ENCODE data around the gene NECTIN3. TPM values are rescaled to one million over a fixed set of nuclear protein-coding genes. Genes with fewer than 3 reads are reported as not detected.

NECTIN3 gene
- total RNA-seq, 2 donors from 2014 or later, result 8.8 to 16.6 TPM

- Histone ChIP-seq H3K27ac (no peak overlapping the region), H3K4me3 (no peak overlapping the region), H3K4me1 (no peaks in the 10 kb centered on the region), H3K27me3 (no peaks in the 10 kb centered on the region), H3K9me3 (no peaks in the 10 kb centered on the region), H3K36me3 (no peaks in the 10 kb centered on the region)
- no peak for DNase-seq (ENCODE audit: low spot score)
- no peak for TF ChIP-seq CTCF (IDR thresholded peaks at IDR 0.05)
These were observed 20.3 kb upstream of the NECTIN3 start for GRCh38 chr3:111051354-111051753.

DNA sequence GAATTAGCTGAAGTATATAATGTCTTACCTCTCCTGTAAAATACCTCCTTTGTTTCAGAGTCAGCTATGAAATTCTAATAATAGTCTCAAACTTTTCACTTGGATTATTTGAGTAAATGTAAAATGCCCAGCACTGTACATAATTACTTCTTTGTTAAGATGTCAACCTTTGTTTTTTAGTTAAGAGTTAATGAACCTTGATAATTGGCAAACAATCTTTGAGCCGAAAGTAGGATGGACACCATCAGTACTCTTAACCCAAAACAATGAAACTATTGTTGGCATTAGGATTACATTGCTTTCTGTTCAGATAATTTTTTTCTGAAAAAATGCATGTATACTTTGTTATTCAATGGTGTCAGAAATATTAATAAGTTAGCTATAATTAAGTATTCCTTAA is 3.0 kb upstream of the NECTIN3 start:
- no peak for TF ChIP-seq CTCF (IDR thresholded peaks at IDR 0.05)
- no peak for DNase-seq (ENCODE audit: low spot score)

DNA sequence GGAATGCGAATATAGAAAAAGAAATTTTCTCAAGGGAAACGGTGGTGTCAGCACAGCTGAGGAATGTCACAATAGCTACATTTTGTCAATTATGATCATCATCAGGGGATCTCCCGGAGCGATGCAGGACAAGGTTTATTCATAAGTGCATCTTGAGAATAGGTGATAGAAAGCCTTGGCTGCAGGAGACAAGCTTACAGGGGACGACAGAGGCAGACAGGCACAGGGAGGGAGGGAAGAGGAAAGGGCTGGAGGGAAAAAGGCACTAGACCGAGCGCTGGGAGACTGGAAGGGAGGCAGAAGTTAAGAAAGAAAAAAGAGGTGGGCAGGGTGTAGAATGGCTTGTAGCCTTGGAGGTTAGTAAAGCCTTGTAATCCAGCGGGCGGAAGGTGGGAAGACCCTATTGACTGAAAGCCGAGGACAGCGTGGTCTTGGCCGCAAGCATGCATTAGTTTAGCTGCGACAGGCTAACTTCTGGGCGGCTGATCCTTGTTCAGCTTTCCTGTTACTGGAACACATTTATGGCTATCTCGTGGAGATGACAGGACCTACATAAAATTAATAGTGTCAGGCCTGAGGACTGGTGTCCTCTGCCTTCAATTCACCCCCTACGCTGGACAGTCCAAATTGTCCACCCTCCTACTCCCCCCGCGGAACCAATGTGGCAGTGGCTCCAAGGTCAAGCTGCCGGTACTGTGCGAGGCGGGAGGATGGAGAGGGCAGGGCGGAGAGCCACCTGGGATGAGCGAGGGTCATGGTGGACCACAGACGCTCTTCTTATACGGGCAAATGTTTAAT is 1.4 kb upstream of the NECTIN3 start:
- DNase-seq (ENCODE audit: low spot score), result no peak
- Histone ChIP-seq H3K36me3 (no peaks in the 10 kb centered on the region), H3K27ac (peak overlapping the region; percentile 91 to 92), H3K27me3 (no peaks in the 10 kb centered on the region), H3K4me3 (peak overlapping the region; percentile 85 to 94), H3K9me3 (no peaks in the 10 kb centered on the region), H3K4me1 (peaks cover 0 to 24% of the 10 kb centered on the region in 2 donors)
- no peak for TF ChIP-seq CTCF (IDR thresholded peaks at IDR 0.05)

More for the DNA sequence above, 3.0 kb upstream of the NECTIN3 start:
- Histone ChIP-seq H3K4me1 (peaks cover 0 to 14% of the 10 kb centered on the region in 2 donors), H3K27me3 (no peaks in the 10 kb centered on the region), H3K36me3 (no peaks in the 10 kb centered on the region), H3K9me3 (no peaks in the 10 kb centered on the region), H3K27ac (no peak overlapping the region), H3K4me3 (no peak overlapping the region)

DNA sequence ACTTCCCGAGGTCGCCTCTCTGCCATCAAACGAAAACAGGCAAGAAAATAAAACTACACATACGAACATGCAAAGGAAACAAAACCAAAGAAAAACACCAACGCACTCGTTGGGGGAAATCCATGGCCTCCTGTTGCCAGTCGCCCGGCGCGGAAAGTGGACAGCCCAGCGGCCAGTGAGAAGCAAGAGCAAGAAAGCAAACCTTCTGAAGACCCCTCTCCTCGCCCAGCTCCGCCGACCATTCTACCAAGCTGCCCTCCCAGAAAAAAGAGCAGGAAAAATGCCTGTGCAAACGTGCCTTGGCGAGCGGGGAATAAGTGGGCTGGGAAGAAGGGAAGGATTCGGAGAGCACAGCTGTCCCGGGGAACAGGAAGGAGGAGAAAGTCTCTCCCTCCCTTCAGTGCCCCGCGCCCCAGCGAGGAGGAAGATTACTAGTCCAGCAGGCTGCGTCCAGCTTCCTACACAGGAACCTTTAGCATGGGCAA is 802 bp upstream of the NECTIN3 start:
- Histone ChIP-seq H3K36me3 (no peaks in the 10 kb centered on the region), H3K4me1 (peaks cover 0 to 24% of the 10 kb centered on the region in 2 donors), H3K27ac (peak overlapping the region; percentile 91 to 92), H3K27me3 (no peaks in the 10 kb centered on the region), H3K4me3 (peak overlapping the region; percentile 85 to 94), H3K9me3 (no peaks in the 10 kb centered on the region)
- no peak for TF ChIP-seq CTCF (IDR thresholded peaks at IDR 0.05)
- peak; percentile 81 for DNase-seq (ENCODE audit: low spot score)

- Histone ChIP-seq H3K27ac (peak overlapping the region; percentile 91 to 92), H3K9me3 (no peaks in the 10 kb centered on the region), H3K27me3 (no peaks in the 10 kb centered on the region), H3K4me1 (peaks cover 0 to 24% of the 10 kb centered on the region in 2 donors), H3K36me3 (no peaks in the 10 kb centered on the region), H3K4me3 (peak overlapping the region; percentile 85 to 94)
- no peak for TF ChIP-seq CTCF (IDR thresholded peaks at IDR 0.05)
- DNase-seq (ENCODE audit: low spot score), result no peak
These were observed 660 bp downstream of the NECTIN3 start for GRCh38 chr3:111072031-111072921.

All from right atrium auricular region (tissue), 2 donors.